Peyer's patch (tissue), 4 donors: ENCODE results near the gene DUS2.

ENCODE experiments used
- CTCF ChIP-seq, 6 experiments: fragments of 450-650 bp in 4 of 6; fragments of 200-600 bp in 2 of 6; sonication (generic) in 1 of 6; IDR thresholded peaks; one replicate each; pipeline ENCODE4 v1.5.1; 2017 to 2019; ENCODE audit warnings: antibody characterized with exemption in 6 of 6, mild to moderate bottlenecking in 3 of 6, moderate library complexity in 1 of 6
- POLR2A ChIP-seq, 2 donors: fragments of 450-650 bp; IDR thresholded peaks; one replicate each; pipeline ENCODE4 v1.5.1; 2017; ENCODE audit warnings: antibody characterized with exemption in 2 of 2, mild to moderate bottlenecking in 2 of 2, moderate library complexity in 2 of 2

- TF ChIP-seq CTCF (IDR thresholded peaks at IDR 0.05) = no peak
- no peak for TF ChIP-seq POLR2A (IDR thresholded peaks at IDR 0.05)
Observed at GRCh38 chr16:68111379-68111778, 88.3 kb downstream of the DUS2 start.
